K562 (cell line): Measurements from ENCODE around the gene TMF1. TPM values are rescaled to one million over a fixed set of nuclear protein-coding genes. Genes with fewer than 3 reads are reported as not detected.

Experiments
- CSDE1 ChIP-seq, 2 experiments: fragments of 450-650 bp; IDR thresholded peaks; 2 replicates each; pipeline ENCODE4 v1.6.1; 2016; ENCODE audit warnings: mild to moderate bottlenecking in 1 of 2
- CXXC5 ChIP-seq: fragments of 250-450 bp; sonication (Bioruptor Pico); IDR thresholded peaks from 2 replicates; pipeline ENCODE4 v1.8.0; 2022; ENCODE audit warnings: inconsistent platforms, mild to moderate bottlenecking, moderate library complexity
- HNRNPUL1 ChIP-seq: fragments of 200-400 bp; formaldehyde crosslinking; IDR thresholded peaks from 2 replicates; pipeline ENCODE4 v1.6.1; 2017; ENCODE audit warnings: low read length
- JUND ChIP-seq, 2 experiments: IDR thresholded peaks; 2 replicates in 1 of 2; 3 replicates in 1 of 2; pipeline ENCODE4 v1.6.1; 2011; ENCODE audit warnings: borderline replicate concordance in 2 of 2, low read depth in 2 of 2, low read length in 2 of 2, improper control_type of control experiment in 1 of 2, missing biosample characterization in 1 of 2, missing genetic modification characterization in 1 of 2, missing genetic modification reagents in 1 of 2
- MAFG ChIP-seq: fragments of 450-650 bp; conservative IDR thresholded peaks from 2 replicates; pipeline ENCODE4 v1.6.1; 2016; ENCODE audit warnings: missing genetic modification characterization, missing compliant biosample characterization
- MCM5 ChIP-seq: fragments of 450-650 bp; IDR thresholded peaks from 2 replicates; pipeline ENCODE4 v1.6.1; 2016; ENCODE audit warnings: low read depth
- MEF2A ChIP-seq: IDR thresholded peaks from 2 replicates; pipeline ENCODE4 v1.6.1; 2011; ENCODE audit warnings: low read depth, mild to moderate bottlenecking, low read length, moderate library complexity; ENCODE audit not compliant: control insufficient read depth
- POU5F1 ChIP-seq: fragments of 150-350 bp; IDR thresholded peaks from 2 replicates; pipeline ENCODE4 v1.6.1; 2014; ENCODE audit warnings: borderline replicate concordance, low read length, low read depth, mild to moderate bottlenecking; ENCODE audit not compliant: partially characterized antibody
- PURB ChIP-seq: sonication (generic); formaldehyde crosslinking; IDR thresholded peaks from 2 replicates; pipeline ENCODE4 v1.9.0; 2021; ENCODE audit warnings: low read depth, mild to moderate bottlenecking, missing genetic modification reagents
- RFX5 ChIP-seq: IDR thresholded peaks from 2 replicates; pipeline ENCODE4 v1.6.1; 2011; ENCODE audit warnings: low read depth, mild to moderate bottlenecking, improper control_type of control experiment, low read length
- SAFB ChIP-seq: fragments of 200-400 bp; formaldehyde crosslinking; IDR thresholded peaks from 2 replicates; pipeline ENCODE4 v1.6.1; 2017; ENCODE audit warnings: low read depth, low read length, borderline replicate concordance
- SAFB2 ChIP-seq: fragments of 200-400 bp; formaldehyde crosslinking; IDR thresholded peaks from 2 replicates; pipeline ENCODE4 v1.6.1; 2018; ENCODE audit warnings: borderline replicate concordance, low read length, low read depth, moderate library complexity; ENCODE audit not compliant: severe bottlenecking
- TEAD4 ChIP-seq, 2 experiments: sonication (generic) in 1 of 2; formaldehyde crosslinking in 1 of 2; IDR thresholded peaks; 2 replicates each; pipeline versions ENCODE4 v1.6.1 to v1.8.0; 2012 to 2022; ENCODE audit warnings: borderline replicate concordance in 1 of 2, inconsistent platforms in 1 of 2, low read length in 1 of 2, mild to moderate bottlenecking in 1 of 2, missing genetic modification reagents in 1 of 2
- YY1 ChIP-seq, 3 experiments: IDR thresholded peaks; 2 replicates each; pipeline ENCODE4 v1.6.1; 2011; ENCODE audit warnings: low read length in 2 of 3, mild to moderate bottlenecking in 2 of 3, moderate library complexity in 2 of 3, borderline replicate concordance in 1 of 3, control low read depth in 1 of 3, low read depth in 1 of 3; ENCODE audit not compliant: insufficient read depth in 3 of 3, insufficient replicate concordance in 2 of 3, control insufficient read depth in 1 of 3, insufficient read length in 1 of 3; ENCODE audit errors: extremely low read depth in 1 of 3
- ZC3H4 ChIP-seq: sonication (generic); formaldehyde crosslinking; IDR thresholded peaks from 2 replicates; pipeline ENCODE4 v1.9.0; 2021; ENCODE audit warnings: missing genetic modification reagents, borderline replicate concordance
- ZNF274 ChIP-seq: IDR thresholded peaks from 2 replicates; pipeline ENCODE4 v1.6.1; 2011; ENCODE audit warnings: low read depth, mild to moderate bottlenecking, low read length, moderate library complexity, borderline replicate concordance
- ZNF282 ChIP-seq: sonication (generic); formaldehyde crosslinking; IDR thresholded peaks from 2 replicates; pipeline ENCODE4 v1.8.1; 2023; ENCODE audit warnings: missing genetic modification reagents
- ZNF354B ChIP-seq: fragments of 250-450 bp; sonication (Bioruptor Pico); IDR thresholded peaks from 2 replicates; pipeline ENCODE4 v1.4.0; 2020
- ZNF445 ChIP-seq: fragments of 250-450 bp; sonication (Bioruptor Pico); IDR thresholded peaks from 2 replicates; pipeline ENCODE4 v1.4.0; 2020; ENCODE audit warnings: low read depth, mild to moderate bottlenecking, moderate library complexity
- ZSCAN32 ChIP-seq: fragments of 450-650 bp; formaldehyde crosslinking; IDR thresholded peaks from 2 replicates; pipeline ENCODE4 v1.4.0; 2020; ENCODE audit warnings: mild to moderate bottlenecking, moderate library complexity
- polyA plus RNA-seq, 8 experiments: library from polyadenylated mRNA; depleted of rRNA in 4 of 8; stranded (reverse) in 5 of 8; unstranded in 3 of 8; fragments of >200 nt; fragmentation: Nextera tagmentation in 2 of 8; fragmentation: Illumina TruSeq in 1 of 8; extraction: Ambion mirVana in 2 of 8; extraction: Trizol in 1 of 8; gene quantifications; 2 replicates each; pipeline versions ENCODE4 v1.2.1 to v1.2.3, GENCODE V29; 2011 to 2014; ENCODE audit warnings: inconsistent platforms in 1 of 8, missing spikeins in 1 of 8
- total RNA-seq, 7 experiments: library from RNA; depleted of rRNA in 6 of 7; stranded (reverse); fragments of >200 nt in 6 of 7; fragmentation: Illumina TruSeq in 2 of 7; extraction: Trizol in 2 of 7; gene quantifications; 2 replicates each; pipeline versions ENCODE4 v1.2.1 to v1.2.3, GENCODE V29; 2011 to 2021; ENCODE audit warnings: low replicate concordance in 1 of 7
- TF ChIP-seq, protein P1 (sequence below): sonication (generic); formaldehyde crosslinking; IDR thresholded peaks from 2 replicates; pipeline ENCODE4 v1.8.1; 2023; ENCODE audit warnings: mild to moderate bottlenecking, missing genetic modification reagents
- TF ChIP-seq, protein P2 (sequence below): sonication (generic); formaldehyde crosslinking; IDR thresholded peaks from 2 replicates; pipeline ENCODE4 v1.8.1; 2023; ENCODE audit warnings: mild to moderate bottlenecking, missing genetic modification reagents

Gene TMF1
- total and polyA plus RNA-seq, 9 of the 15 experiments (the other 6 are each of a cell fraction or from before 2014, with no cell fraction given): 3.1 to 13.9 (median 10.3) TPM

DNA sequence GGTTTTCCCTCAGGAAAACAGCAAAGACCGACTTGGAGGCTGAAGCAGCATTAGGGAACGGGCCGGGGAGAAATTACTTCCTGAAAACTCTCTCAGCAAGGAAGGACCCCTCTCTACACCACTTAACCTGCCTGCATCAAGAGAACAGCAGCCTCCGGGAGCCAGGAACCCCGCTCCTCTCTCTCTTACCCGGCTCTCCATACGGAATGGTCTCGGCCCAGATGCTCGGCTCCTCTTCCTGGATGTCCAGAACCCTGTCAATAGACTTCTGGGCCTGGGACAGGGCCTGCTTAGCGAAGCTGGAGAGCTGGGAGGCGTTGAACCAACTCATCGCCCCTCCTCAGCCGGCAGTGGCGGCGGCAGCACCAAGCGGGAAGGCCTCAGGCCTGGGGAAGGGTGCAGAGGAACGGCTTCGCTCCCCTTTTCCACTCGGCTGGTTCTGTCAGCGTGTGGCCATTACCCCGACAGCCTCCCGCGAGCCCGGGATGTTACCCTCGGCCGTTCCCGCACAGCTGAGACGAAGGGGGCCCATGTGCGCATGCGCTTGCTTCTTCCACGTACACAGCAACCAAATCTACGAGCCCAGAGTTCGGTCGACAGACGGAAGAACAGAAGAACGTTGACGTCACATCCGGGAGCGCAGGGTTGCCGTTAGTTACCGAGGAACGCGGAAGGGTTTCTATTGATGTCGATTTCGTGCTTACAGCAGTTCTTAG is at the start of gene TMF1 (continued):
- TF ChIP-seq SAFB (no peak), POU5F1 (no peak), ZSCAN32 (CRISPR knock-in tag) (no peak), CSDE1 (IDR thresholded peaks at IDR 0.05) (peak in 1 of 2 experiments; percentile 84; a peak in 2 of 4 replicates), ZNF445 (CRISPR knock-in tag) (no peak), ZNF274 (no peak), RFX5 (no peak), MEF2A (no peak), MCM5 (no peak), SAFB2 (no peak), PURB (no peak), HNRNPUL1 (no peak), ZC3H4 (no peak; the same call in 1 of the 2 replicates), MAFG (tag) (no peak), ZNF354B (CRISPR knock-in tag) (no peak), CXXC5 (CRISPR knock-in tag) (peak; percentile 75), YY1 (IDR thresholded peaks at IDR 0.05; ENCODE audit: borderline replicate concordance in 1 of 3, control insufficient read depth in 1 of 3, extremely low read depth in 1 of 3, insufficient read depth in 3 of 3, insufficient read length in 1 of 3, insufficient replicate concordance in 2 of 3, low read depth in 1 of 3, low read length in 2 of 3) (peak in 1 of 3 experiments; percentile 53), ZNF282 (CRISPR knock-in tag) (no peak), JUND (IDR thresholded peaks at IDR 0.05; ENCODE audit: borderline replicate concordance, low read depth, low read length) (peak; percentile 81), JUND (tag; IDR thresholded peaks at IDR 0.05; ENCODE audit: borderline replicate concordance, low read depth, low read length) (peak; percentile 62; the same call in 1 of the 3 replicates), TEAD4 (IDR thresholded peaks at IDR 0.05; ENCODE audit: low read length) (peak; percentile 52), TEAD4 (CRISPR knock-in tag; IDR thresholded peaks at IDR 0.05; ENCODE audit: borderline replicate concordance) (no peak)
- TF ChIP-seq, protein P1, sequence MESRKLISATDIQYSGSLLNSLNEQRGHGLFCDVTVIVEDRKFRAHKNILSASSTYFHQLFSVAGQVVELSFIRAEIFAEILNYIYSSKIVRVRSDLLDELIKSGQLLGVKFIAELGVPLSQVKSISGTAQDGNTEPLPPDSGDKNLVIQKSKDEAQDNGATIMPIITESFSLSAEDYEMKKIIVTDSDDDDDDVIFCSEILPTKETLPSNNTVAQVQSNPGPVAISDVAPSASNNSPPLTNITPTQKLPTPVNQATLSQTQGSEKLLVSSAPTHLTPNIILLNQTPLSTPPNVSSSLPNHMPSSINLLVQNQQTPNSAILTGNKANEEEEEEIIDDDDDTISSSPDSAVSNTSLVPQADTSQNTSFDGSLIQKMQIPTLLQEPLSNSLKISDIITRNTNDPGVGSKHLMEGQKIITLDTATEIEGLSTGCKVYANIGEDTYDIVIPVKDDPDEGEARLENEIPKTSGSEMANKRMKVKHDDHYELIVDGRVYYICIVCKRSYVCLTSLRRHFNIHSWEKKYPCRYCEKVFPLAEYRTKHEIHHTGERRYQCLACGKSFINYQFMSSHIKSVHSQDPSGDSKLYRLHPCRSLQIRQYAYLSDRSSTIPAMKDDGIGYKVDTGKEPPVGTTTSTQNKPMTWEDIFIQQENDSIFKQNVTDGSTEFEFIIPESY: no peak
- TF ChIP-seq, protein P2, sequence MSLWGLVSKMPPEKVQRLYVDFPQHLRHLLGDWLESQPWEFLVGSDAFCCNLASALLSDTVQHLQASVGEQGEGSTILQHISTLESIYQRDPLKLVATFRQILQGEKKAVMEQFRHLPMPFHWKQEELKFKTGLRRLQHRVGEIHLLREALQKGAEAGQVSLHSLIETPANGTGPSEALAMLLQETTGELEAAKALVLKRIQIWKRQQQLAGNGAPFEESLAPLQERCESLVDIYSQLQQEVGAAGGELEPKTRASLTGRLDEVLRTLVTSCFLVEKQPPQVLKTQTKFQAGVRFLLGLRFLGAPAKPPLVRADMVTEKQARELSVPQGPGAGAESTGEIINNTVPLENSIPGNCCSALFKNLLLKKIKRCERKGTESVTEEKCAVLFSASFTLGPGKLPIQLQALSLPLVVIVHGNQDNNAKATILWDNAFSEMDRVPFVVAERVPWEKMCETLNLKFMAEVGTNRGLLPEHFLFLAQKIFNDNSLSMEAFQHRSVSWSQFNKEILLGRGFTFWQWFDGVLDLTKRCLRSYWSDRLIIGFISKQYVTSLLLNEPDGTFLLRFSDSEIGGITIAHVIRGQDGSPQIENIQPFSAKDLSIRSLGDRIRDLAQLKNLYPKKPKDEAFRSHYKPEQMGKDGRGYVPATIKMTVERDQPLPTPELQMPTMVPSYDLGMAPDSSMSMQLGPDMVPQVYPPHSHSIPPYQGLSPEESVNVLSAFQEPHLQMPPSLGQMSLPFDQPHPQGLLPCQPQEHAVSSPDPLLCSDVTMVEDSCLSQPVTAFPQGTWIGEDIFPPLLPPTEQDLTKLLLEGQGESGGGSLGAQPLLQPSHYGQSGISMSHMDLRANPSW (CRISPR knock-in tag): 0 out of 2 replicates have a peak, but pooled peaks have one; percentile 50
